HEK293T (cell line): ENCODE measurements around the gene S100A16.

Experiments used
- ARNT ChIP-seq: fragments of 450-650 bp; IDR thresholded peaks from 2 replicates; pipeline ENCODE4 v1.6.1; 2017; ENCODE audit warnings: mild to moderate bottlenecking
- BHLHE40 ChIP-seq: fragments of 450-650 bp; IDR thresholded peaks from 2 replicates; pipeline ENCODE4 v1.6.1; 2016; ENCODE audit warnings: mild to moderate bottlenecking, moderate library complexity, borderline replicate concordance
- ELF4 ChIP-seq: fragments of 450-650 bp; IDR thresholded peaks from 2 replicates; pipeline ENCODE4 v1.6.1; 2017; ENCODE audit warnings: antibody characterized with exemption
- FOXA1 ChIP-seq: fragments of 450-650 bp; IDR thresholded peaks from 2 replicates; pipeline ENCODE4 v1.6.1; 2016; ENCODE audit warnings: mild to moderate bottlenecking
- FOXK2 ChIP-seq: fragments of 450-650 bp; IDR thresholded peaks from 2 replicates; pipeline ENCODE4 v1.6.1; 2016; ENCODE audit warnings: mild to moderate bottlenecking
- SP1 ChIP-seq: fragments of 450-650 bp; IDR thresholded peaks from 2 replicates; pipeline ENCODE4 v1.6.1; 2017
- SUZ12 ChIP-seq: fragments of 450-650 bp; IDR thresholded peaks from 2 replicates; pipeline ENCODE4 v1.6.1; 2016; ENCODE audit warnings: mild to moderate bottlenecking
- ZNF384 ChIP-seq: fragments of 450-650 bp; IDR thresholded peaks from 2 replicates; pipeline ENCODE4 v1.6.1; 2016

DNA sequence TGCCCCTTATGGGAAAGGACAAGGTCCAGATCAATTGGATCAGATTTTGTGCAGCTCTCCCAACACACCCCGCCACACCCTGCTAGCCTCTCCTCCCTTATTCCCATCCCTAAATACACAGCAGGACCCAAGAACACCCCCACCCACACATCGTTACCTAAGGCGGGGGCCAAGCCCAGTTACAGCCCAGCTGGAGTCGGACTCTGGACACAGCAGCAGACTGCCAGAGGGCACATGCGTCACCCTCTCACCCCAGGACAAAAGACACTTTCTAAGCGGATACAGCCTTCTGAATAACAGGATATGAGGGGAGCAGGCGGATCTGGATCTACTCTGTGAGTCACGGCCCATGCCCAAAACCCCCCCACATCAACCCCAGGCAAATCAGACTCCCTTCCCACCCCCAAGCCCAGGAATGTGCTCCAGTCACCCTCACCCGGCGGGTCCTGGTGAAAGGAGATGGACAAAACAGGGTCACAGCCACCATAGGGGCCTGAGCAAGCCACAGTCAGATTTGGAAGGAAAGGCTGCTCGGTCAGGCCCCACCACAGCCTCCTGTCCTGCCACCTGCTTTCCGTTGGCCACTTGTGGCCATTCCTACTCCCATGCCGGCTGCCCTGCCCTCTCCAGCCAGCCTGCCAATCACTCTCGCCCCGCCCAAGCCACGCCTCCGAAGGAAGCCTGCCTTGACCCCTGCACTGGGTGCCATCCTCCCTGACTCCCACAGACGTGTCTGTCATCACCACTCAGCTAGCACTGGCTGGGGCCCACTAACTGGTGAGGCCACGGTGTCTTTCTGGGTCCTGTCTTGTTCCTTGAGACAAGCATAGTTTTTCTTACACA is 4.0 kb downstream of the S100A16 start:
- TF ChIP-seq SUZ12, result no peak
- TF ChIP-seq SP1, result no peak
- no peak for TF ChIP-seq FOXA1
- TF ChIP-seq ZNF384, result no peak
- TF ChIP-seq ELF4, result no peak
- no peak for TF ChIP-seq FOXK2
- TF ChIP-seq BHLHE40, result no peak
- no peak for TF ChIP-seq ARNT
